H1 (cell line): ENCODE results near the gene MRTFB. TPM values are rescaled to one million over a fixed set of nuclear protein-coding genes. Genes with fewer than 3 reads are reported as not detected.

Experiments
- CTCF ChIA-PET: fragments of 300-600 bp; sonication (Branson Sonifier 250); formaldehyde crosslinking; loops from one replicate; lab custom pipeline; 2021; ENCODE audit not compliant: partially characterized antibody; lab: Charles Lee
- POLR2A ChIA-PET: fragments of 300-600 bp; sonication (Branson Sonifier 250); formaldehyde crosslinking; loops from one replicate; lab custom pipeline; 2021; ENCODE audit warnings: inconsistent platforms; ENCODE audit not compliant: partially characterized antibody; lab: Charles Lee
- DNase-seq, 2 experiments: peaks; one replicate each; pipeline versions ENCODE4 v3.0.0 to v3.0.0-alpha.2; 2010 to 2022; ENCODE audit warnings: low spot score in 2 of 2, low read depth in 1 of 2, mixed read lengths in 1 of 2
- FAIRE-seq: peaks from 2 replicates; lab custom pipeline; 2011; peaks lifted over from hg19 to GRCh38; lab: Jason Lieb, UNC
- H2AFZ ChIP-seq: 2 replicates; pipeline ENCODE4 v1.8.1; 2012; ENCODE audit warnings: low read length, inconsistent platforms
- H2AK5ac ChIP-seq: 2 replicates; pipeline ENCODE4 v1.6.1; 2013; ENCODE audit warnings: low read depth, low read length
- H2BK120ac ChIP-seq: replicated peaks from 2 replicates; pipeline ENCODE3; 2013; ENCODE audit warnings: low read depth, low read length, inconsistent platforms
- H2BK12ac ChIP-seq: 2 replicates; pipeline ENCODE4 v1.6.1; 2013; ENCODE audit warnings: low read depth, low read length
- H2BK15ac ChIP-seq: 2 replicates; pipeline ENCODE4 v1.6.1; 2013; ENCODE audit warnings: low read length
- H2BK20ac ChIP-seq: 2 replicates; pipeline ENCODE4 v1.6.1; 2013; ENCODE audit warnings: low read length
- H2BK5ac ChIP-seq: 2 replicates; pipeline ENCODE4 v1.6.1; 2013; ENCODE audit warnings: low read depth, low read length
- H3K14ac ChIP-seq: 2 replicates; pipeline ENCODE4 v1.6.1; 2013; ENCODE audit warnings: inconsistent platforms; ENCODE audit not compliant: insufficient read length
- H3K18ac ChIP-seq: 2 replicates; pipeline ENCODE4 v1.6.1; 2013; ENCODE audit warnings: low read length; ENCODE audit errors: extremely low read depth
- H3K23ac ChIP-seq: 2 replicates; pipeline ENCODE4 v1.6.1; 2013; ENCODE audit warnings: inconsistent platforms; ENCODE audit not compliant: insufficient read length
- H3K23me2 ChIP-seq: 2 replicates; pipeline ENCODE4 v1.6.1; 2013; ENCODE audit warnings: low read depth, low read length
- H3K27ac ChIP-seq: 2 replicates; pipeline ENCODE4 v1.6.1; 2011; ENCODE audit warnings: low read depth, low read length, inconsistent platforms
- H3K27me3 ChIP-seq, 4 experiments: replicated peaks in 1 of 4; 1 replicate in 1 of 4; 2 replicates in 3 of 4; pipeline versions ENCODE4 v1.6.1 to v1.8.1; 2011 to 2013; ENCODE audit warnings: low read length in 3 of 4, mild to moderate bottlenecking in 3 of 4, inconsistent platforms in 2 of 4, mixed read lengths in 2 of 4, moderate library complexity in 1 of 4; ENCODE audit not compliant: control insufficient read depth in 3 of 4, insufficient read depth in 3 of 4; ENCODE audit errors: extremely low read depth in 1 of 4
- H3K36me3 ChIP-seq, 4 experiments: 2 replicates each; pipeline versions ENCODE4 v1.6.1 to v1.8.1; 2011 to 2013; ENCODE audit warnings: mild to moderate bottlenecking in 4 of 4, low read length in 3 of 4, moderate library complexity in 2 of 4, control low read depth in 1 of 4, inconsistent platforms in 1 of 4; ENCODE audit not compliant: insufficient read depth in 4 of 4, control insufficient read depth in 2 of 4
- H3K4ac ChIP-seq: replicated peaks from 2 replicates; pipeline ENCODE3; 2013; ENCODE audit warnings: low read length, low read depth, mixed read lengths, inconsistent platforms; ENCODE audit not compliant: insufficient read length
- H3K4me1 ChIP-seq, 4 experiments: replicated peaks in 1 of 4; 1 replicate in 1 of 4; 2 replicates in 3 of 4; pipeline versions ENCODE4 v1.6.1 to v1.8.1; 2011 to 2013; ENCODE audit warnings: low read length in 3 of 4, inconsistent platforms in 2 of 4, mixed read lengths in 1 of 4; ENCODE audit not compliant: insufficient read depth in 4 of 4, control insufficient read depth in 3 of 4
- H3K4me2 ChIP-seq, 2 experiments: 2 replicates each; pipeline versions ENCODE4 v1.6.1 to v1.8.1; 2011 to 2013; ENCODE audit warnings: low read depth in 2 of 2, low read length in 2 of 2, control low read depth in 1 of 2, inconsistent platforms in 1 of 2, mild to moderate bottlenecking in 1 of 2; ENCODE audit not compliant: insufficient read depth in 1 of 2
- H3K4me3 ChIP-seq, 4 experiments: fragments of 200-600, 300-600 bp in 1 of 4; sonication (generic), shearing (Covaris generic), sonication (Bioruptor Twin) in 1 of 4; 2 replicates each; pipeline versions ENCODE4 v1.5.1 to v1.8.1; 2011 to 2016; ENCODE audit warnings: low read length in 4 of 4, low read depth in 3 of 4, control low read depth in 2 of 4, inconsistent platforms in 2 of 4, mild to moderate bottlenecking in 2 of 4, mixed read lengths in 1 of 4, moderate library complexity in 1 of 4; ENCODE audit not compliant: insufficient read depth in 2 of 4; ENCODE audit errors: extremely low read depth in 1 of 4
- H3K56ac ChIP-seq: replicated peaks from 2 replicates; pipeline ENCODE3; 2013; ENCODE audit warnings: low read depth, mild to moderate bottlenecking, mixed read lengths, low read length, inconsistent platforms; ENCODE audit not compliant: insufficient read length
- H3K79me1 ChIP-seq: 2 replicates; pipeline ENCODE4 v1.6.1; 2013; ENCODE audit warnings: low read depth, low read length, control low read depth
- H3K79me2 ChIP-seq, 2 experiments: 2 replicates each; pipeline versions ENCODE4 v1.6.1 to v1.8.1; 2012 to 2013; ENCODE audit warnings: low read length in 2 of 2, mild to moderate bottlenecking in 2 of 2, inconsistent platforms in 1 of 2; ENCODE audit not compliant: insufficient read depth in 2 of 2, control insufficient read depth in 1 of 2
- H3K9ac ChIP-seq, 4 experiments: replicated peaks in 1 of 4; 1 replicate in 1 of 4; 2 replicates in 3 of 4; pipeline versions ENCODE4 v1.6.1 to v1.8.1; 2011 to 2013; ENCODE audit warnings: low read depth in 3 of 4, low read length in 3 of 4, control low read depth in 2 of 4, mild to moderate bottlenecking in 2 of 4, moderate library complexity in 2 of 4, inconsistent platforms in 1 of 4; ENCODE audit errors: extremely low read depth in 1 of 4
- H3K9me3 ChIP-seq, 2 experiments: 2 replicates each; pipeline versions ENCODE4 v1.6.1 to v1.8.1; 2012 to 2013; ENCODE audit warnings: mild to moderate bottlenecking in 2 of 2, moderate library complexity in 2 of 2, control low read depth in 1 of 2, inconsistent platforms in 1 of 2, low read depth in 1 of 2, low read length in 1 of 2, mixed read lengths in 1 of 2; ENCODE audit not compliant: insufficient read depth in 2 of 2
- H4K20me1 ChIP-seq, 2 experiments: replicated peaks in 1 of 2; 2 replicates each; pipeline versions ENCODE3 to v1.8.1; 2011 to 2013; ENCODE audit warnings: inconsistent platforms in 2 of 2, low read length in 2 of 2, mild to moderate bottlenecking in 1 of 2; ENCODE audit not compliant: insufficient read depth in 2 of 2, control insufficient read depth in 1 of 2
- H4K5ac ChIP-seq: 2 replicates; pipeline ENCODE4 v1.6.1; 2013; ENCODE audit warnings: low read length, low read depth, mixed read lengths, inconsistent platforms; ENCODE audit not compliant: insufficient read length
- H4K8ac ChIP-seq: 2 replicates; pipeline ENCODE4 v1.8.0; 2013; ENCODE audit warnings: mild to moderate bottlenecking, moderate library complexity, low read length, inconsistent platforms; ENCODE audit not compliant: insufficient read depth; ENCODE audit errors: extremely low read depth
- H4K91ac ChIP-seq: replicated peaks from 2 replicates; pipeline ENCODE3; 2013; ENCODE audit warnings: low read length, mixed read lengths, inconsistent platforms; ENCODE audit not compliant: insufficient read length
- CEBPB ChIP-seq: IDR thresholded peaks from 2 replicates; pipeline ENCODE4 v1.6.1; 2012; ENCODE audit warnings: low read depth, low read length
- CHD2 ChIP-seq: IDR thresholded peaks from 2 replicates; pipeline ENCODE4 v1.6.1; 2012; ENCODE audit warnings: low read length, improper control_type of control experiment
- CTBP2 ChIP-seq: IDR thresholded peaks from 2 replicates; pipeline ENCODE4 v1.7.0; 2011; ENCODE audit warnings: borderline replicate concordance, mild to moderate bottlenecking, moderate library complexity, mixed read lengths, low read length; ENCODE audit not compliant: insufficient read depth, insufficient read length
- GTF2F1 ChIP-seq: IDR thresholded peaks from 2 replicates; pipeline ENCODE4 v1.6.1; 2012; ENCODE audit warnings: low read depth, low read length, improper control_type of control experiment, borderline replicate concordance
- HDAC6 ChIP-seq: IDR thresholded peaks from one replicate; pipeline ENCODE4 v1.7.1; 2012; ENCODE audit warnings: low read depth, mild to moderate bottlenecking, inconsistent platforms, low read length, moderate library complexity
- KDM1A ChIP-seq: fragments of 200-600, 300-600 bp; sonication (generic); IDR thresholded peaks from 2 replicates; pipeline ENCODE4 v1.7.1; 2016; ENCODE audit warnings: mild to moderate bottlenecking, low read length, borderline replicate concordance
- KDM4A ChIP-seq: IDR thresholded peaks from one replicate; pipeline ENCODE4 v1.7.1; 2012; ENCODE audit warnings: low read depth, mild to moderate bottlenecking, moderate library complexity, low read length, inconsistent platforms; ENCODE audit not compliant: severe bottlenecking
- KDM5A ChIP-seq: fragments of 200-600 bp; IDR thresholded peaks from 2 replicates; pipeline ENCODE4 v1.7.1; 2012; ENCODE audit warnings: mild to moderate bottlenecking, low read length, inconsistent platforms, mixed read lengths
- POLR2A ChIP-seq, 2 experiments: IDR thresholded peaks; 1 replicate in 1 of 2; 2 replicates in 1 of 2; pipeline ENCODE4 v1.6.1; 2011; ENCODE audit warnings: low read depth in 2 of 2, low read length in 2 of 2, mild to moderate bottlenecking in 2 of 2; ENCODE audit errors: control extremely low read depth in 1 of 2
- RAD21 ChIP-seq, 2 experiments: IDR thresholded peaks in 1 of 2; conservative IDR thresholded peaks in 1 of 2; 2 replicates each; pipeline ENCODE4 v1.6.1; 2011; ENCODE audit warnings: low read depth in 2 of 2, low read length in 2 of 2, improper control_type of control experiment in 1 of 2, inconsistent platforms in 1 of 2, mild to moderate bottlenecking in 1 of 2, moderate library complexity in 1 of 2
- SRF ChIP-seq: IDR thresholded peaks from 2 replicates; pipeline ENCODE4 v1.6.1; 2011; ENCODE audit warnings: mild to moderate bottlenecking, low read depth, low read length, moderate library complexity
- TBP ChIP-seq: IDR thresholded peaks from 2 replicates; pipeline ENCODE4 v1.6.1; 2011; ENCODE audit warnings: low read depth, low read length, improper control_type of control experiment
- WGBS, 2 experiments: shearing (Covaris generic) in 1 of 2; methylation state at CpG; one replicate each; pipeline versions ENCODE4 v1.1.6 to v1.1.7; 2013 to 2015; ENCODE audit warnings: low lambda C conversion rate in 2 of 2, mixed read lengths in 2 of 2, inconsistent platforms in 1 of 2, low coverage in 1 of 2, missing lambda C conversion rate in 1 of 2; ENCODE audit not compliant: insufficient replicate concordance in 2 of 2, insufficient coverage in 1 of 2, insufficient read length in 1 of 2; ENCODE audit errors: extremely low coverage in 1 of 2, missing lambda C conversion rate in 1 of 2; 5-methylcytosine and 5-hydroxymethylcytosine counted together
- polyA plus RNA-seq, 7 experiments: library from polyadenylated mRNA; depleted of rRNA in 3 of 7; stranded (reverse) in 5 of 7; unstranded in 2 of 7; fragments of >200 nt in 5 of 7; fragments of 200-250 nt in 2 of 7; gene quantifications; 1 replicate in 5 of 7; 2 replicates in 1 of 7; 4 replicates in 1 of 7; pipeline versions ENCODE4 v1.2.1 to v1.2.3, GENCODE V29; 2011 to 2013; ENCODE audit warnings: missing spikeins in 2 of 7, mixed read lengths in 2 of 7
- total RNA-seq: library from RNA; stranded (reverse); fragmentation: NEBNext Ultra II Directional; extraction: Animal tissue kit (Norgen Biotek cat#: 25700); gene quantifications from 2 replicates; pipeline ENCODE4 v1.2.1, GENCODE V29; 2021
- TF ChIP-seq, protein P1 (sequence below): IDR thresholded peaks from 2 replicates; pipeline ENCODE4 v1.6.1; 2012; ENCODE audit warnings: inconsistent platforms

The MRTFB gene
- total and polyA plus RNA-seq, 2 of the 8 experiments (the other 6 are each of a cell fraction or from before 2014, with no cell fraction given): 13.5 to 34.9 TPM

DNA sequence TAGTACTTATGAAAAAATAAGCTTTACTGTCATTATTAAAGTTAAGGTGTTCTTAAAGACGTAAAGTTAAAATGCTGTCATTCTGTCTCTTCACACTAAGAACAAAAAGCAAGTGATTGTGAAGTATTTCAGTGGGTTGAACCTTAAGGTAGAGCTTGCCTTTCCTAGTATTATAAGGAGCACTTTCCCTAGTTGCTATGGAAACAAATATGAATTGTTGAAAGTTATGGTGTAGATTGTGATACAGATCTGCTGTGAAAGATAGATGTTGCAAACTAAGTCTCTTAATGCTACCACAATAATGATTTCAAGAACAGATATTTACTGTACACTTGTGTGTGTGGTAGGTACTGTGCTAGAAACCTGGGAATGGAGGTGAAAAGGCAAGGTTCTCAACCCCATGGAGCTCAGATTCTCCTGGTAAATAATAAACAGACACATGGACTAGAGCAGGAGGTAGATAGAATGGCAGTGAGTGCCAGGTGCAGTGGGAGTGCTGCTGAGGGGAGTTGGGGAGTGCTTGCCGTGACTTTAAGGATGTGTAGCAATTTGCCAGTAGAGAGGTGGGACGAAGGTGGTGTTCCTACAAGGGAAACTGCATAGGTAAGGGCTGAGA lies 34.7 kb downstream of the MRTFB start:
- FAIRE-seq (no peak), DNase-seq (no peak)
- ChIA-PET CTCF (interaction anchor here (0.8 to 1.5 kb wide), 4 partner anchors 80 to 383 kb away, joined by 3 read pairs; no protein-coding TSS in a partner anchor), POLR2A (interaction anchor here (1.0 kb wide), 1 partner anchor 9 kb away, joined by 4 read pairs; no protein-coding TSS in a partner anchor)
- H3K4me2 ChIP-seq: no peak overlapping the region
- no peak overlapping the region for H2BK20ac ChIP-seq
- H3K79me2 ChIP-seq: peaks cover 0 to 69% of the 10 kb centered on the region in 2 experiments; a peak in 3 of 4 replicates
- no peaks in the 10 kb centered on the region for H3K36me3 ChIP-seq
- H3K9me3 ChIP-seq: no peaks in the 10 kb centered on the region
- TF ChIP-seq GTF2F1: no peak
- no peak for TF ChIP-seq KDM5A
- no peak for TF ChIP-seq SRF
- TF ChIP-seq RAD21 (IDR thresholded peaks at IDR 0.05 in 1 of 2, conservative IDR thresholded peaks at IDR 0.05 in 1 of 2; ENCODE audit: low read depth in 2 of 2, low read length in 2 of 2): no peak
- no peak for TF ChIP-seq CHD2
- no peak for TF ChIP-seq CEBPB
- no peak for TF ChIP-seq CTBP2
- no peak for TF ChIP-seq HDAC6
- TF ChIP-seq KDM1A: no peak
- TF ChIP-seq, protein P1, sequence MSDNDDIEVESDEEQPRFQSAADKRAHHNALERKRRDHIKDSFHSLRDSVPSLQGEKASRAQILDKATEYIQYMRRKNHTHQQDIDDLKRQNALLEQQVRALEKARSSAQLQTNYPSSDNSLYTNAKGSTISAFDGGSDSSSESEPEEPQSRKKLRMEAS: no peak
- no peak for TF ChIP-seq TBP
- no peak for TF ChIP-seq KDM4A
- no peak for TF ChIP-seq POLR2A (IDR thresholded peaks at IDR 0.05; ENCODE audit: control extremely low read depth in 1 of 2, low read depth in 2 of 2, low read length in 2 of 2)
- no peaks in the 10 kb centered on the region for H3K23me2 ChIP-seq
- H4K8ac ChIP-seq: no peak overlapping the region
- H4K5ac ChIP-seq: no peak overlapping the region
- H3K56ac ChIP-seq: no peak overlapping the region
- H3K4me1 ChIP-seq: peaks cover 0 to 10% (median 9%) of the 10 kb centered on the region in 4 experiments; a peak in 5 of 7 replicates
- H4K91ac ChIP-seq: no peak overlapping the region
- no peak overlapping the region for H3K27ac ChIP-seq
- no peaks in the 10 kb centered on the region for H3K27me3 ChIP-seq
- H3K79me1 ChIP-seq: peaks cover 13% of the 10 kb centered on the region
- no peak overlapping the region for H3K4ac ChIP-seq
- no peak overlapping the region for H2BK120ac ChIP-seq
- H3K23ac ChIP-seq: no peak overlapping the region
- H2BK5ac ChIP-seq: no peak overlapping the region
- H3K4me3 ChIP-seq: no peak overlapping the region
- H2AK5ac ChIP-seq: no peak overlapping the region
- WGBS, 2 experiments: 84% methylated on average over 3 of the region's 3 CpGs; no CpG with 5 or more reads in 1 of the 2 experiments
- peaks cover 4 to 11% of the 10 kb centered on the region in 2 experiments for H4K20me1 ChIP-seq
- no peak overlapping the region for H2BK15ac ChIP-seq
- H3K9ac ChIP-seq: no peak overlapping the region
- H2AFZ ChIP-seq: no peak overlapping the region
- H3K14ac ChIP-seq: no peak overlapping the region
- no peak overlapping the region for H2BK12ac ChIP-seq
- no peak overlapping the region for H3K18ac ChIP-seq
